Ishikawa (cell line): Measurements from ENCODE around the gene FABP1.

ENCODE experiments used
- CEBPB ChIP-seq: IDR thresholded peaks from 2 replicates; pipeline ENCODE4 v1.6.1; 2012
- CREB1 ChIP-seq: IDR thresholded peaks from 2 replicates; pipeline ENCODE4 v1.6.1; 2012; ENCODE audit warnings: low read depth
- EGR1 ChIP-seq: IDR thresholded peaks from 2 replicates; pipeline ENCODE4 v1.6.1; 2012
- EP300 ChIP-seq: IDR thresholded peaks from 2 replicates; pipeline ENCODE4 v1.6.1; 2012; ENCODE audit warnings: borderline replicate concordance
- FOXM1 ChIP-seq: IDR thresholded peaks from 2 replicates; pipeline ENCODE4 v1.6.1; 2012; ENCODE audit warnings: low read depth, borderline replicate concordance
- NFIC ChIP-seq: IDR thresholded peaks from 2 replicates; pipeline ENCODE4 v1.6.1; 2012
- RAD21 ChIP-seq: IDR thresholded peaks from 2 replicates; pipeline ENCODE4 v1.6.1; 2012; ENCODE audit warnings: low read depth
- TAF1 ChIP-seq: IDR thresholded peaks from 2 replicates; pipeline ENCODE4 v1.6.1; 2012; ENCODE audit warnings: low read depth, mild to moderate bottlenecking
- TCF12 ChIP-seq: IDR thresholded peaks from 2 replicates; pipeline ENCODE4 v1.6.1; 2012; ENCODE audit warnings: low read depth
- TEAD4 ChIP-seq: IDR thresholded peaks from 2 replicates; pipeline ENCODE4 v1.6.1; 2012
- YY1 ChIP-seq: IDR thresholded peaks from 2 replicates; pipeline ENCODE4 v1.6.1; 2012; ENCODE audit warnings: low read depth
- ZBTB7A ChIP-seq: IDR thresholded peaks from 2 replicates; pipeline ENCODE4 v1.6.1; 2012; ENCODE audit warnings: low read depth
- TF ChIP-seq, protein P1 (sequence below): IDR thresholded peaks from 2 replicates; pipeline ENCODE4 v1.6.1; 2012; ENCODE audit warnings: low read depth, mild to moderate bottlenecking
- TF ChIP-seq, protein P2 (sequence below): IDR thresholded peaks from 2 replicates; pipeline ENCODE4 v1.6.1; 2012
- TF ChIP-seq, protein P3 (sequence below): IDR thresholded peaks from 2 replicates; pipeline ENCODE4 v1.6.1; 2012

Gene FABP1

DNA sequence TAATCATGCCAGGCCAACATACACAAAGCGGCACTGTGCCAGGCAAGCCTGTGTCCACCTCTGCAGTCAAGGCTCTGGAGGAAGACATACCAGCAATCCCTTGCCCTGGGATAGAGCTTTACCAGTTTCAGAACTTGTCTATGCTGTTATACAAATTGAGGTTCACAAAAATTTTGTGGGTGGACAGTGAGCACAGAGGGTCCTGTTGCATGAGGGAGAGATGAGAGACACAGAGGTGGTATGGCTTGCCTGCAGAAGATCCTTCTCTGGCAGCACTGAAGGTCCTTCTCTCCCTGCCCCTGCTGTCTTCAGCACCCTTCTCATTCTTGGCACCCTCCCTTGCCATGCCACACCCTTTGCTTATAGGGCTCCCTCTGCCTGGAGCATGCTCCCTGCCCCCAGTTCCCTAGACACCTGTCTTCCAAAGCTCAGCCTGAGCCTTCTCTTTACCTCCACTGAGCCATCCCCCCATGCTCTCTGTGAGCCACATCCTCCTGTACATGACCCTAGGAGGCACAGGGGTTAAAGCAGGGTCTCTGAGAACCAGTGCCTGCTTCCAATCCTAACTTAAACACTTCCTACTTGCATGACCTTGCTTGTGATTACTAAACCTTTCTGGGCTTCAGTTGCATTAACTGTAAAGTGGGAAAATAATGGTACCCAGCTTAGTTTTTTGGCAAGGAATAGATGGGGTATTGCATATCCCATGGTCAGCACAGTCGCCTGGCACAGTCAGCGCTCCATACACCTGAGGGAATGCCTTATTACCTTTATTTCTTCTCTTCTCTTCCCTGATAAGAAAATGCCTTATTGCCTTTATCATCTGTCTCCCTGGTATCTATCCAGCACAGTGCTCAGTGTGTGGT, 857 bp downstream of the FABP1 start:
- TF ChIP-seq CREB1 (no peak), FOXM1 (no peak), RAD21 (no peak)

DNA sequence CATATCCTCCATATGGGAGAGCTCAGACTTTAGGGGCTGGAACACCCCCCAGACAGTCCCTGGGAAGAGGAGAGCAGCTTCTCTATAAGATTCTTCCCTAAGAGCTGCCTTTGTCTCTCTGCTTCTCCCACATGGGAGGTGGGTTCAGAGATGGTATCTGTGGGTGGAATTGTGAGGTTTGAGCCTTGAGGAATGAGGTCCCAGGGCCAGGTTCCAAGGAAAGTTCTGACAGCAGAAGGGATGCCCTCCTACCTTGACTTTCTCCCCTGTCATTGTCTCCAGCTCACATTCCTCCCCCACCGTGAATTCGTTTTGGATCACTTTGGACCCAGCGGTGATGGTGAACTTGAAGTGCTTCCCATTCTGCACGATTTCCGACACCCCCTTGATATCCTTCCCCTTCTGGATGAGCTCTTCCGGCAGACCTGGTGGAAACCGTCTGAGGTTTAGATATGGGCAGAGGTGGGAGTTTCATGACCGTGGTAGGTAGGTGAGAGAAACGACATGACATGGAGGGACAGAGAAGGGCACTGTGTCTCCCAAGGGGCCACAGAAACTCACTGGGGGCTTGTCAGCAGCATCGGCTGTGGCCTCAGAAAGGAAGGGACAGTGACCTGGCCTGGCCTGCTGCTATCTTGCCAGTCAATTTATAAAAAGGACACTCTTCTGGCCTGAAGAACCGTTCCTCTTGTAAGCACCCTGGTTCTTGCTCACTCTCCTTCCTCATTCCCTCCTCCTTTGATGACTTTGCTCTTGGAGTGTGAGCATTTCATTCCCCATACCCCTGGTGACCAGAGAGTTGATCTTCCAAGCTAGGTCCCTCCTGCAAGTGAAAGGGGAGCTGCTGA, 1.7 kb downstream of the FABP1 start:
- no peak for TF ChIP-seq TEAD4
- TF ChIP-seq EGR1, result no peak
- TF ChIP-seq TAF1, result no peak
- TF ChIP-seq CREB1, result no peak
- TF ChIP-seq CEBPB, result no peak
- no peak for TF ChIP-seq RAD21
- TF ChIP-seq ZBTB7A, result no peak
- TF ChIP-seq, protein P1, sequence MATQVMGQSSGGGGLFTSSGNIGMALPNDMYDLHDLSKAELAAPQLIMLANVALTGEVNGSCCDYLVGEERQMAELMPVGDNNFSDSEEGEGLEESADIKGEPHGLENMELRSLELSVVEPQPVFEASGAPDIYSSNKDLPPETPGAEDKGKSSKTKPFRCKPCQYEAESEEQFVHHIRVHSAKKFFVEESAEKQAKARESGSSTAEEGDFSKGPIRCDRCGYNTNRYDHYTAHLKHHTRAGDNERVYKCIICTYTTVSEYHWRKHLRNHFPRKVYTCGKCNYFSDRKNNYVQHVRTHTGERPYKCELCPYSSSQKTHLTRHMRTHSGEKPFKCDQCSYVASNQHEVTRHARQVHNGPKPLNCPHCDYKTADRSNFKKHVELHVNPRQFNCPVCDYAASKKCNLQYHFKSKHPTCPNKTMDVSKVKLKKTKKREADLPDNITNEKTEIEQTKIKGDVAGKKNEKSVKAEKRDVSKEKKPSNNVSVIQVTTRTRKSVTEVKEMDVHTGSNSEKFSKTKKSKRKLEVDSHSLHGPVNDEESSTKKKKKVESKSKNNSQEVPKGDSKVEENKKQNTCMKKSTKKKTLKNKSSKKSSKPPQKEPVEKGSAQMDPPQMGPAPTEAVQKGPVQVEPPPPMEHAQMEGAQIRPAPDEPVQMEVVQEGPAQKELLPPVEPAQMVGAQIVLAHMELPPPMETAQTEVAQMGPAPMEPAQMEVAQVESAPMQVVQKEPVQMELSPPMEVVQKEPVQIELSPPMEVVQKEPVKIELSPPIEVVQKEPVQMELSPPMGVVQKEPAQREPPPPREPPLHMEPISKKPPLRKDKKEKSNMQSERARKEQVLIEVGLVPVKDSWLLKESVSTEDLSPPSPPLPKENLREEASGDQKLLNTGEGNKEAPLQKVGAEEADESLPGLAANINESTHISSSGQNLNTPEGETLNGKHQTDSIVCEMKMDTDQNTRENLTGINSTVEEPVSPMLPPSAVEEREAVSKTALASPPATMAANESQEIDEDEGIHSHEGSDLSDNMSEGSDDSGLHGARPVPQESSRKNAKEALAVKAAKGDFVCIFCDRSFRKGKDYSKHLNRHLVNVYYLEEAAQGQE, result no peak
- TF ChIP-seq YY1, result no peak
- TF ChIP-seq FOXM1, result no peak
- TF ChIP-seq, protein P2, sequence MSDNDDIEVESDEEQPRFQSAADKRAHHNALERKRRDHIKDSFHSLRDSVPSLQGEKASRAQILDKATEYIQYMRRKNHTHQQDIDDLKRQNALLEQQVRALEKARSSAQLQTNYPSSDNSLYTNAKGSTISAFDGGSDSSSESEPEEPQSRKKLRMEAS, result no peak
- no peak for TF ChIP-seq TCF12
- no peak for TF ChIP-seq EP300
- TF ChIP-seq NFIC, result no peak

DNA sequence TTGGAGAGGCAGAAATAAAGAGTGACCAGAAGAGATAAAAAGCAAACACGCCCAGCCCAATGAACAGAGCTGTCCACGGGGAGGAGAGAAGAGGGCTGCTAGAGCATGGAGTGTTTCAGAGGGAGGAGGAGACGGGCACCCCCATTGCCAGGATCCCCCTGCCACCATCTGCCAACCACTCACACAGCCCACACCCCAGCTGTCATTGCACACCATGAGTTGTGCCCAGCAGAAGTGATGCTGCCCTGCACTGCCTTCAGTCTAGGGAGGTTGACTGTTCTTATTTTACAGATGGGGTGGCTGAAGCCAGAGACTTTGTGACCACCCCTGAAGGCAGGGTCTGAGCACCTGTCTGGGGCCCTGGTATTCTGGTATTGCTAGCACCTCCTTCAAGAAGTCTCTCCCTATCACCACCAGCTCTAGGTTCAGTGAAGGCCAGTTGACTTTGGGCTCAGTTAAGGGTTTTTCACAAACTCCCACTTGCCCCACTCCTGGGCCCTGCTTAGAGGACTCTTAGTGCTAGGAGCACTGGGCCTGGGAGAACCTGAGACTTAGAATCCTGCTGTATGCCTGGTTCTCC, 2.4 kb downstream of the FABP1 start:
- no peak for TF ChIP-seq RAD21
- TF ChIP-seq TAF1, result no peak
- no peak for TF ChIP-seq TCF12
- TF ChIP-seq YY1, result no peak
- TF ChIP-seq NFIC, result no peak
- no peak for TF ChIP-seq CREB1
- no peak for TF ChIP-seq EGR1
- no peak for TF ChIP-seq EP300
- TF ChIP-seq, protein P3, sequence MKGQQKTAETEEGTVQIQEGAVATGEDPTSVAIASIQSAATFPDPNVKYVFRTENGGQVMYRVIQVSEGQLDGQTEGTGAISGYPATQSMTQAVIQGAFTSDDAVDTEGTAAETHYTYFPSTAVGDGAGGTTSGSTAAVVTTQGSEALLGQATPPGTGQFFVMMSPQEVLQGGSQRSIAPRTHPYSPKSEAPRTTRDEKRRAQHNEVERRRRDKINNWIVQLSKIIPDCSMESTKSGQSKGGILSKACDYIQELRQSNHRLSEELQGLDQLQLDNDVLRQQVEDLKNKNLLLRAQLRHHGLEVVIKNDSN, result no peak
- no peak for TF ChIP-seq FOXM1
- TF ChIP-seq, protein P2, result no peak
- TF ChIP-seq, protein P1, result no peak
- TF ChIP-seq ZBTB7A, result no peak
- no peak for TF ChIP-seq TEAD4
- no peak for TF ChIP-seq CEBPB

DNA sequence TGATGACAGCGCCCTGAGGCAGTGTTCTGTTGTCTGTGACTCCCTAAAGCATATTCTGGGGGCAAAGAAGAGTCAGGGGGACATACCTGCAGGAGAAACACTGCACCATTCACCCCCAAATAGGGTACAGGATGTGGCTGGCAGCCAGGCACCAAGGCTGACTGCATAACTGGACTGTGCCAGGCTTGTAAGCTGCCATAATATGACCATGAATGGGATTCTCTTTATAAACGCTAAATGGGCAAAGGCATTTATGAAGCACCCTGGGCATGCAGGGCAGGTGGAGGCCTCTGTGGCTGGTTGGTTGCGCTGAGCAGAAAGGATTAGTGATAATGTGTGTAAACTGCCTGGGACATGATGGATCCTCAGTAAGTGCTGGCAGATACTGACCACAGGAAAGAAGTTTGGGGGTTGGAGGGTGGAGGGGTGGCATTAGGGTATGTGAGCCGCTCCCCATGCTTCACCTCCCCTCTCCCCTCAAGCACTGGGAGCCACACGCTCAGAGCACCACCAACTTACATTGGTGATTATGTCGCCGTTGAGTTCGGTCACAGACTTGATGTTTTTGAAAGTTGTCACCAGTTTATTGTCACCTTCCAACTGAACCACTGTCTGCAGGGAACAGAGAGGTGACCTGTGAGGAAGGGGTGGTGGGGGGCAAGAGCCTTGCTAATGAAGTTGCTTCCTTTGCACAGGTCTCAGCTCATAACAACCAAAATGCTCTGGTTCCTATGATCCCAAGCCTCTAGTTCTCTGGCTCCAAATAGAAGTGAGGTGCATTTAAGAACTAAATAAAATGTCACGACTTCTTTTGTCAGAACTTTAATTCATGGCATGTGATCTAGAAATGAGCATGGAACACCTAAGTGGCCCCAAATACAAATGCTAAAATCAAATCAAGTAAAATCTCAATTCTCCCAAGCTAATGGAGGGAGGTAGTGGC, 3.6 kb downstream of the FABP1 start:
- TF ChIP-seq RAD21 (no peak), TCF12 (no peak), CREB1 (no peak), NFIC (no peak), CEBPB (no peak), EGR1 (no peak), FOXM1 (no peak), ZBTB7A (no peak), EP300 (no peak), TEAD4 (no peak), YY1 (no peak), TAF1 (no peak)
- TF ChIP-seq, protein P3, result no peak
- TF ChIP-seq, protein P2, result no peak
- TF ChIP-seq, protein P1, result no peak
